ENCODE results near the gene FABP2.
"Not testable (repeated sequence)": the region's sequence is repeated elsewhere in the genome, so short reads cannot be mapped to it uniquely, and the experiment has no call there.

The FABP2 gene

DNA sequence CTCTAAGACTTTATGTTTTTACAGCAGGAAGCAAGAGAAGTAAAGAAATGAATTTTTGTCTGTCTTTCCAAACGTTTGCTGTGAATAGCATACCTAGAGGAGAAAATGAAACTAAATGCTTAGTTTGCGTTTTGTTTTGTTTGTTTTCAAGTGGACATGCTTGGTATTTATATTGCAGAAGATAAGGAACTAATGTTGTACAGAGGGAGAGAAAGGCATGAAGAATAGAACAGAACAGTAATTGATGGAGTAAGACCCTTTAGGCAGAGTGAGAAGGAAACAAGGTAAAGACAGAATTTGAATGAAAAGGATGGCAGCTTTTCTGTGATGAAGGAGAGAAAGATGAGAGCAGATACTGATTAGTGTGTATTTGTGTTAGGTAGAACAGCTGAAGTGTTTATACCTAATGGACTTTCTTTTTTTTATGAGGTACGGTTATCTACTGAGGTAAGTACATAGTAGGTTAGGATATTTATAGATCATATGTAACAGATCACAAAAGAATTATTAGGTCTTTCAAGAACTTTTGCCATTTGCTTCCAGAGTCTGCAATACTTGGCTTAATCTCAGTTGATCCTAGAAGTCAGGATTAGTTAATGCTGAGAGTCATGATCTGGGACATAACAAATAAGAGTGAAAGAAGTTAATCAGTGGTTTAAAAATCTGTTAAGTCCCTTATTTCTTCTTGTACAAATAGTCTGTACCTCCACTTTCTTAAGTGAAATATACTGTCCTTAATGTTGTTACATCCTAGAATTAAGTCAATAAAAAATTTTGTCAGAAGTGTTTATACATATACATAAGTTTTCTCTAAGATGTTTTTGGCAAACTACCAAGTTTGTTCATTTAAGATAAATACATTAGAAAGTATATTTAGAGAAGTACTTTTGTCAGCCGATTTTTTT, 36.8 kb downstream of the FABP2 start:
- H3K23ac ChIP-seq (ENCODE audit: low read length in 2 of 2) = no peak overlapping the region
- no peak overlapping the region for H2BK15ac ChIP-seq (ENCODE audit: low read depth, poor library complexity, severe bottlenecking)
- peaks cover 2% of the 10 kb centered on the region for H3K79me1 ChIP-seq (replicated peaks; ENCODE audit: low read length, poor library complexity, severe bottlenecking)
- no peaks in the 10 kb centered on the region for H3K27me3 ChIP-seq (ENCODE audit: control insufficient read depth in 1 of 2, insufficient read depth in 1 of 2, low read length in 2 of 2)
- peak overlapping the region; percentile 4 for H3K4me2 ChIP-seq (ENCODE audit: low read length, poor library complexity, severe bottlenecking)
- no peak overlapping the region for H2BK12ac ChIP-seq (ENCODE audit: low read length in 2 of 2)
- H3K27ac ChIP-seq (ENCODE audit: low read length, poor library complexity, severe bottlenecking) = no peak overlapping the region
- no peaks in the 10 kb centered on the region for H3K9me3 ChIP-seq (ENCODE audit: control insufficient read depth, low read length)
- no peak overlapping the region for H3K18ac ChIP-seq (ENCODE audit: low read depth in 1 of 2, low read length in 2 of 2)
- H3K14ac ChIP-seq (ENCODE audit: low read length in 2 of 2) = no peak overlapping the region
- H3K4ac ChIP-seq (ENCODE audit: low read depth in 1 of 2, low read length in 2 of 2) = no peak overlapping the region
- no peak overlapping the region for H4K8ac ChIP-seq (ENCODE audit: low read length)
- peak overlapping the region; percentile 71 for H3K9ac ChIP-seq (ENCODE audit: low read length)
- H2BK5ac ChIP-seq (ENCODE audit: low read depth, low read length, poor library complexity, severe bottlenecking) = no peak overlapping the region
- H2AFZ ChIP-seq (ENCODE audit: low read depth, low read length) = no peak overlapping the region
- 7% methylated on average over 2 of the region's 4 CpGs for WGBS
- no peak overlapping the region for H2BK120ac ChIP-seq (ENCODE audit: low read depth, low read length)
- no peaks in the 10 kb centered on the region for H3K4me1 ChIP-seq (ENCODE audit: control insufficient read depth, insufficient read depth, low read depth, low read length)
- H3K36me3 ChIP-seq (ENCODE audit: control insufficient read depth in 1 of 2, insufficient read depth in 2 of 2, low read depth in 1 of 2, low read length in 2 of 2) = peaks cover 0 to 98% of the 10 kb centered on the region in 2 experiments
- no peak overlapping the region for H2AK5ac ChIP-seq (ENCODE audit: low read length, severe bottlenecking)
- no peak overlapping the region for H4K91ac ChIP-seq (ENCODE audit: low read length)
- peak overlapping the region in 1 of 2 experiments; percentile 67 for H3K4me3 ChIP-seq (ENCODE audit: insufficient read depth in 1 of 2, low read depth in 1 of 2, low read length in 2 of 2)
- peak; percentile 70 for DNase-seq

DNA sequence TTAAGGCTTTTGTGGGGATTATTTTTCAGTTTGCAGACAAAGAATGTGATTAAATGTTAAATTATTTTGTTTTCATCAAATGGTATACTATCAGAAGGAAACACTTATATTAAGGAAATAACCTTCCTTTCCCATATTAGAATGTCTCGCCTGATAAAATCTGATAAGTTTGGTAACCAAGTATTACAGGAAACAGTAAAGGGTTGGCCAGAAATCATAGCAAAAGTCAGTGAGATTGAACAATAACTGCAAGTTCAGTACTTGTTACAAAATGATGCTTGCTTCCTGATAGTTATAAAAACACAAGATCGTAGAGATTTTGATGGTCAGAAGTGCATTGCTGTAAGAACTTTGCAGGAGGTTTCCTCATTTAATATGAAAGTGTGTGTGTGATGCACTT, 40.5 kb downstream of the FABP2 start:
- Histone ChIP-seq H2BK5ac (ENCODE audit: low read depth, low read length, poor library complexity, severe bottlenecking) (no peak overlapping the region), H3K36me3 (ENCODE audit: control insufficient read depth in 1 of 2, insufficient read depth in 2 of 2, low read depth in 1 of 2, low read length in 2 of 2) (peaks cover 0 to 67% of the 10 kb centered on the region in 2 experiments), H3K18ac (ENCODE audit: low read depth in 1 of 2, low read length in 2 of 2) (no peak overlapping the region), H3K9me3 (ENCODE audit: control insufficient read depth, low read length) (no peaks in the 10 kb centered on the region), H2BK120ac (ENCODE audit: low read depth, low read length) (no peak overlapping the region), H3K14ac (ENCODE audit: low read length in 2 of 2) (no peak overlapping the region), H3K4me3 (ENCODE audit: insufficient read depth in 1 of 2, low read depth in 1 of 2, low read length in 2 of 2) (no peak overlapping the region), H3K23ac (ENCODE audit: low read length in 2 of 2) (no peak overlapping the region), H2AFZ (ENCODE audit: low read depth, low read length) (no peak overlapping the region), H4K8ac (ENCODE audit: low read length) (no peak overlapping the region), H3K4me2 (ENCODE audit: low read length, poor library complexity, severe bottlenecking) (no peak overlapping the region), H2BK15ac (ENCODE audit: low read depth, poor library complexity, severe bottlenecking) (no peak overlapping the region), H4K91ac (ENCODE audit: low read length) (no peak overlapping the region), H3K9ac (ENCODE audit: low read length) (no peak overlapping the region), H3K4me1 (ENCODE audit: control insufficient read depth, insufficient read depth, low read depth, low read length) (no peaks in the 10 kb centered on the region), H2BK12ac (ENCODE audit: low read length in 2 of 2) (no peak overlapping the region), H3K79me1 (replicated peaks; ENCODE audit: low read length, poor library complexity, severe bottlenecking) (peaks cover 2% of the 10 kb centered on the region), H2AK5ac (ENCODE audit: low read length, severe bottlenecking) (no peak overlapping the region), H3K27ac (ENCODE audit: low read length, poor library complexity, severe bottlenecking) (no peak overlapping the region), H3K4ac (ENCODE audit: low read depth in 1 of 2, low read length in 2 of 2) (no peak overlapping the region), H3K27me3 (ENCODE audit: control insufficient read depth in 1 of 2, insufficient read depth in 1 of 2, low read length in 2 of 2) (no peaks in the 10 kb centered on the region)
- DNase-seq = no peak
- WGBS = 96% methylated on average over 2 of the region's 2 CpGs

DNA sequence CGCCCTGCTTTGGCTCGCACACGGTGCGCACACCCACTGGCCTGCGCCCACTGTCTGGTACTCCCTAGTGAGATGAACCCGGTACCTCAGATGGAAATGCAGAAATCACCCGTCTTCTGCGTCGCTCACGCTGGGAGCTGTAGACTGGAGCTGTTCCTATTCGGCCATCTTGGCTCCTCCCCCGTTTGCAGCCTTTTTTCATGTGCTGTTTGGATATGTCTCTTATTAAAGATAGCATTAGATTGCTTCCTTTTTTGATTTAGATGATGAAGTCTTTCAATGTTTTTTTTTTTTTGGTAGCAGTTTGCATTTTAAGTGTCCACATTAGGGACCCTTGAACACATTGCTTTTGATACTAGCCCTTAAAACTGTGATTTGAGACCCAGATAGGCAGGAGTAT, 42.0 kb downstream of the FABP2 start:
- not testable (repeated sequence) for H3K4me3 ChIP-seq (ENCODE audit: insufficient read depth in 1 of 2, low read depth in 1 of 2, low read length in 2 of 2); H2BK12ac ChIP-seq (ENCODE audit: low read length in 2 of 2); H3K14ac ChIP-seq (ENCODE audit: low read length in 2 of 2); H2AFZ ChIP-seq (ENCODE audit: low read depth, low read length); H2AK5ac ChIP-seq (ENCODE audit: low read length, severe bottlenecking); H3K23ac ChIP-seq (ENCODE audit: low read length in 2 of 2); H3K4ac ChIP-seq (ENCODE audit: low read depth in 1 of 2, low read length in 2 of 2); H2BK5ac ChIP-seq (ENCODE audit: low read depth, low read length, poor library complexity, severe bottlenecking); H2BK15ac ChIP-seq (ENCODE audit: low read depth, poor library complexity, severe bottlenecking); H3K79me1 ChIP-seq (replicated peaks; ENCODE audit: low read length, poor library complexity, severe bottlenecking); H3K4me1 ChIP-seq (ENCODE audit: control insufficient read depth, insufficient read depth, low read depth, low read length); H3K27me3 ChIP-seq (ENCODE audit: control insufficient read depth in 1 of 2, insufficient read depth in 1 of 2, low read length in 2 of 2); H3K27ac ChIP-seq (ENCODE audit: low read length, poor library complexity, severe bottlenecking); DNase-seq; H4K8ac ChIP-seq (ENCODE audit: low read length); H4K91ac ChIP-seq (ENCODE audit: low read length); H3K4me2 ChIP-seq (ENCODE audit: low read length, poor library complexity, severe bottlenecking); H2BK120ac ChIP-seq (ENCODE audit: low read depth, low read length); H3K9me3 ChIP-seq (ENCODE audit: control insufficient read depth, low read length); H3K9ac ChIP-seq (ENCODE audit: low read length)
- WGBS = 94% methylated on average over 9 of the region's 12 CpGs
- H3K36me3 ChIP-seq (ENCODE audit: control insufficient read depth in 1 of 2, insufficient read depth in 2 of 2, low read depth in 1 of 2, low read length in 2 of 2) = peaks cover 0 to 53% of the 10 kb centered on the region in 2 experiments
- H3K18ac ChIP-seq (ENCODE audit: low read depth in 1 of 2, low read length in 2 of 2) = peak overlapping the region in 1 of 2 experiments; percentile 24

DNA sequence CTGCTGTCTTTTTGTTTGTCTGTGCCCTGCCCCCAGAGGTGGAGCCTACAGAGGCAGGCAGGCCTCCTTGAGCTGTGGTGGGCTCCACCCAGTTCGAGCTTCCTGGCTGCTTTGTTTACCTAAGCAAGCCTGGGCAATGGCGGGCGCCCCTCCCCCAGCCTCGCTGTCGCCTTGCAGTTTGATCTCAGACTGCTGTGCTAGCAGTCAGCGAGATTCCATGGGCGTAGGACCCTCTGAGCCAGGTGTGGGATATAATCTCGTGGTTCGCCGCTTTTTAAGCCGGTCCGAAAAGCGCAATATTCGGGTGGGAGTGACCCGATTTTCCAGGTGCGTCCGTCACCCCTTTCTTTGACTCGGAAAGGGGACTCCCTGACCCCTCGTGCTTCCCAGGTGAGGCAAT, 42.4 kb downstream of the FABP2 start:
- Histone ChIP-seq H3K36me3 (ENCODE audit: control insufficient read depth in 1 of 2, insufficient read depth in 2 of 2, low read depth in 1 of 2, low read length in 2 of 2) (peaks cover 0 to 49% of the 10 kb centered on the region in 2 experiments), H3K18ac (ENCODE audit: low read depth in 1 of 2, low read length in 2 of 2) (peak overlapping the region in 1 of 2 experiments; percentile 24)
- not testable (repeated sequence) for H3K27me3 ChIP-seq (ENCODE audit: control insufficient read depth in 1 of 2, insufficient read depth in 1 of 2, low read length in 2 of 2); H2AFZ ChIP-seq (ENCODE audit: low read depth, low read length); H3K27ac ChIP-seq (ENCODE audit: low read length, poor library complexity, severe bottlenecking); H2BK12ac ChIP-seq (ENCODE audit: low read length in 2 of 2); H3K79me1 ChIP-seq (replicated peaks; ENCODE audit: low read length, poor library complexity, severe bottlenecking); DNase-seq; H3K9me3 ChIP-seq (ENCODE audit: control insufficient read depth, low read length); H2BK5ac ChIP-seq (ENCODE audit: low read depth, low read length, poor library complexity, severe bottlenecking); H4K8ac ChIP-seq (ENCODE audit: low read length); H3K4me1 ChIP-seq (ENCODE audit: control insufficient read depth, insufficient read depth, low read depth, low read length); H3K4me3 ChIP-seq (ENCODE audit: insufficient read depth in 1 of 2, low read depth in 1 of 2, low read length in 2 of 2); H2AK5ac ChIP-seq (ENCODE audit: low read length, severe bottlenecking); H3K23ac ChIP-seq (ENCODE audit: low read length in 2 of 2); H3K9ac ChIP-seq (ENCODE audit: low read length); H3K4ac ChIP-seq (ENCODE audit: low read depth in 1 of 2, low read length in 2 of 2); H2BK15ac ChIP-seq (ENCODE audit: low read depth, poor library complexity, severe bottlenecking); H2BK120ac ChIP-seq (ENCODE audit: low read depth, low read length); H3K14ac ChIP-seq (ENCODE audit: low read length in 2 of 2); H4K91ac ChIP-seq (ENCODE audit: low read length); H3K4me2 ChIP-seq (ENCODE audit: low read length, poor library complexity, severe bottlenecking)
- WGBS = 77% methylated on average over 18 of the region's 19 CpGs
